ENCODE data around the gene ULK2.

ULK2 gene

DNA sequence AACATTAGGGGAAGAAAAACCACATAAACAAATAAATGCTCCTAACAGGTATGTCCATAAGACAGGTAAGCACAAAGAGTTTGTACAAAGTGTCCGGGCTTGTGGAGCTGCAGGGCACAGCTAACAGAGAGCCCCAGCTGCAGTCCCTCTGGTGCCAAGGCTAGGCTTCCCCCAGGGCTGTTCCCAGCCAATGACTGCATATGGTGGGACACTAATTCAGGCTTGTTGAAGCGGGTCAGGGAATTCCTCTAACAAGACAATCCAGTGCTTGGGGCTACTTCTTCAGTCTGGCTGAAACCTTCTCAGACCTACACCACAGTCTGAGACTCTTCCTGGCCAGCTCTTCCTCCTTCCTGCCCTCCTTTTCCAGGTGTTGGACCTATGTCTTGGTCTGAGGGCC, 67.9 kb downstream of the ULK2 start:
- Histone ChIP-seq H3K27me3 (no peaks in the 10 kb centered on the region), H3K9me3 (peaks cover 29% of the 10 kb centered on the region), H3K9ac (no peak overlapping the region), H3K4me1 (no peaks in the 10 kb centered on the region), H3K4me2 (no peak overlapping the region), H3K27ac (no peak overlapping the region), H3K4me3 (no peak overlapping the region), H3K36me3 (peaks cover 57% of the 10 kb centered on the region), H4K20me1 (no peaks in the 10 kb centered on the region)
- no peak for TF ChIP-seq Cebpa-rat (IDR thresholded peaks at IDR 0.05)

DNA sequence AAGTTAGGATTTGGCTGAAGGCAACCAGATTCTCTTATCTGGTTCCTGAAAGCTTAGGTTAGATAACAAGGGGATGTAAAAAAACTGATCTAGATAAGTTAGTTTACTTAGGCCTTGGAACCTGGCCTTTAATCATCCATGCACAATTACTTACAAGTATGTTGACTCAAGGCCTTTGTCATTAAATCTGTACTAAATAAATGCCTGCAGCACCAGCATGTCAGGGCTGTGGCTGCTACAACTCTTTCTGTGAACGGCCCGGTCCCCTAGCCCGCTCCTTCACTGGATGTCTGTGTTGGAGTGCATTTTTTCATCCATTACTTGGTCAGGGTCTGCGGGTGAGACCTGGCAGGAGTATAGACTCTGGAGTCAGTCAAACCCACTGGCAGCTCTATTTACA, 71.3 kb downstream of the ULK2 start:
- Histone ChIP-seq H3K4me1 (no peaks in the 10 kb centered on the region), H3K36me3 (peaks cover 76% of the 10 kb centered on the region), H3K4me2 (no peak overlapping the region), H4K20me1 (no peaks in the 10 kb centered on the region), H3K4me3 (peak overlapping the region; percentile 39), H3K27ac (no peak overlapping the region), H3K9me3 (peaks cover 52% of the 10 kb centered on the region), H3K9ac (no peak overlapping the region), H3K27me3 (no peaks in the 10 kb centered on the region)
- no peak for TF ChIP-seq Cebpa-rat (IDR thresholded peaks at IDR 0.05)

DNA sequence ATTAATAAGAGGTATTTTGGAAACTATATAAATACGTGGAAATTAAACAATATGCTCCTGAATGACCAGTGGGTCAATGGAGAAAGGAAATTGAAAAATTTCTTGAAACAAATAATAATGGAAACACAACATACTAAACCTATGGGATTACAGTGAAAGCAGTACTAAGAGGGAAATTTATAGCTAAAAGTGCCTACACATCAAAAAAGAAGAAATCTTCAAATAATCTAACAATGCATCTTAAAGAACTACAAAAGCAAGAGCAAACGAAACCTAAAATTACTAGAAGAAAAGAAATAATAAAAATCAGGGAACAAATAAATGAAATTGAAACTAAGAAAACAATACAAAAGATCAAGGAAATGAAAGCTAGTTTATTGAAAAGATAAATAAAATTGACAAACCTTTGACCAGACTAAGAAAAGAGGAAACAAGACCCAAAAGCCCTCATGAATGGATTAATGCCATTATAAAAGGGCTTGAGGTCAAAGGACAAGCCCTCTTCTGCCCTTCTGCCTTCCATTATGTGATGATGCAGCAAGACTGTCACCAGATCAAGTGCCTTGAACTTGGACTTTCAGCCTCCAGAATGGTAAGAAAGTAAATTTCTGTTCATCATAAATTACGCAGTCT, 75.7 kb downstream of the ULK2 start:
- Histone ChIP-seq H3K27ac (no peak overlapping the region), H3K9ac (no peak overlapping the region), H3K4me3 (no peak overlapping the region), H3K36me3 (peaks cover 69% of the 10 kb centered on the region), H3K4me2 (no peak overlapping the region), H3K27me3 (no peaks in the 10 kb centered on the region), H3K9me3 (peaks cover 46% of the 10 kb centered on the region), H3K4me1 (no peaks in the 10 kb centered on the region), H4K20me1 (no peaks in the 10 kb centered on the region)
- no peak for TF ChIP-seq Cebpa-rat (IDR thresholded peaks at IDR 0.05)

DNA sequence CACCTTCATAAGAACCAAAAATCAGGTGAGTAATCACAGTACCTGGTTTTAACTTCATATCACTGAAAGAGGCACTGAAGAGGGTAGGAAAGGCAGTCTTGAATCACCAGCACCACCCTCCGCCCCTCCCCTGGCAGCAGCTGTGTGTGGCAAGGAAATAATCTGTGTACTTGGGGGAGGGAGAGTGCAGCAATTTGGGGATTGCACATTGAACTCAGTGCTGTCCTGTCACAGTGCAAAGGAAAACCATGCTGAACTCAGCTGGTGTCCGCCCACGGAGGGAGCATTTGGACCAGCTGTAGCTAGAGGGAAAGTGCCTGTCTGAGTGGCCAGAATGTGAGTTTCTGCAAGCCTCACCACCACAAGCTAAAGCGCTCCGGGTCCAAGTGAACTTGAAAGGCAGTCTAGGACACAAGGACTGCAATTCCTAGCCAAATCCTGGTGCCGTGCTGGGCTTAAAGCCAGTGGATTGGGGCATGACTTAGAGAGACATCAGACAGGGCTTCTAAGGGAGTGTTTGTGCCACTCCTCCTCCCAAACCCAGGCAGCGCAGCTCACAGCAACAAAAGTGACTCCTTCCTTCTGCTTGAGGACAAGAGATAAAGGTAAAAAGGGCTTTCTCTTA, 79.9 kb downstream of the ULK2 start:
- H3K27ac ChIP-seq: no peak overlapping the region
- no peaks in the 10 kb centered on the region for H3K27me3 ChIP-seq
- no peak overlapping the region for H3K9ac ChIP-seq
- H3K4me1 ChIP-seq: no peaks in the 10 kb centered on the region
- no peak overlapping the region for H3K4me2 ChIP-seq
- no peaks in the 10 kb centered on the region for H4K20me1 ChIP-seq
- peaks cover 32% of the 10 kb centered on the region for H3K36me3 ChIP-seq
- H3K9me3 ChIP-seq: peaks cover 5% of the 10 kb centered on the region
- H3K4me3 ChIP-seq: no peak overlapping the region
- no peak for TF ChIP-seq Cebpa-rat (IDR thresholded peaks at IDR 0.05)

DNA sequence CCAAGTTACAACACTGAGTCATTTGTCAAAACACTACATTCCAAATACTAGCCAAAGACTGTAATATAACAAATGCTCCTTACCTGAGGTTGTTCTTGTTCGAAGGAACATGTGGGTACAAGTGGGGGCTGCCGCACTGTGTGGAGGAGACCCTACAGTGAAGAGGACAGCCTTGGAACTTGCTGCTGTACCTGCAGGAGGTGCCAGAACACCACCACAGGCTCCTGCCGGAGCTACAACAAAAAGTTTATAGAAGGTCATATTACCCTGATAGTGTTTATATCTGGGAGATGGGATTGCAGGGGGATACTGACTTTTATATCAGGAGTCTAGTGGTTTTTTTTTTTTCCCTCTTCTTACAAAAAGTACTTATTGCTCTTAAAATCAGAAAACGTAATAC, 81.9 kb downstream of the ULK2 start:
- H3K4me2 ChIP-seq: no peak overlapping the region
- no peaks in the 10 kb centered on the region for H3K4me1 ChIP-seq
- H3K27me3 ChIP-seq: no peaks in the 10 kb centered on the region
- H3K9me3 ChIP-seq: no peaks in the 10 kb centered on the region
- peaks cover 38% of the 10 kb centered on the region for H3K36me3 ChIP-seq
- H4K20me1 ChIP-seq: no peaks in the 10 kb centered on the region
- TF ChIP-seq Cebpa-rat (IDR thresholded peaks at IDR 0.05): no peak
- H3K9ac ChIP-seq: no peak overlapping the region
- H3K27ac ChIP-seq: no peak overlapping the region
- H3K4me3 ChIP-seq: no peak overlapping the region

DNA sequence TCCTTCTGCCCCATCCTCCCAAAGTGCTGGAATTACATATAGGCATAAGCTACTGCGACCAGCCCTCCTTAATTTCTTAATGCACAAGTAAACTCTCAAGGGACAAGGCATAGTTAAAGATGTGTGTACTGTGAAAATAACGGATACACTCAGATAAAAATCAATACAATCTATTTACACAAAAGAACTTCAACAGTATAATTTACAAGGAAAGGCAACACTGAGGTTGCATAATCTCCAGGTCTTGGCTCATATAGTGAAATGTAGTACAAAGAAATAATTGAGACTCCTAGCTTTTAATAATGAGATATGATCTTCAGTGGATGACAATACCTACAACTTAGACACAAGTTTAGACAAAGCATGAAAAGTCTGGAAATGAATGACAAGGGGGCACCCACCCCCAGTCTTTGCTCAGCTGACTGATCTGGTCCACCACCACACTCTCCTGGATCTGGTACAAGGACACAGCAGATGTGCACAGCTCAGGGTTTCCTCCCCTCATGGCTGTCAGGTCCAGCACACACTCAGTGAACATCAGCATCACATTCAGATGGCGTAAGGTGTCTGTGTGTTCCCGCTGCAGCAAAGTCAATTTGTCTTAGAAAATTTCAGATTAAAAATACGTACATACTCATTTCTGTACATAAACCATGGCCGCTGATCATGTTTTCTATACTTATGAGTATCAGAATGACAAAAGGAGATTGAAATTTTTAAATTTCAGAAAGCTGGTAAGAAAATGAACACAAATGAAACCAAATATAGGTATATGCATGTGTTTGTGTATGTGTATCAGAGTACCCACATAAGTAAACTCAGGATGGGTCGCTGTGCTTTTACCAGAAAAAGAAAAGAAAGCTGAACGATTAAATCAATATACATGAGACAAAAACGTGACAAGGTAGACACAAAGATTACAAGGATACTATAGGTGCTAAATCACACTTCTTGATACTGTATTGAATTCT, 86.0 kb downstream of the ULK2 start:
- Histone ChIP-seq H4K20me1 (no peaks in the 10 kb centered on the region), H3K9me3 (no peaks in the 10 kb centered on the region), H3K27ac (no peak overlapping the region), H3K4me3 (no peak overlapping the region), H3K4me2 (no peak overlapping the region), H3K4me1 (no peaks in the 10 kb centered on the region), H3K27me3 (no peaks in the 10 kb centered on the region), H3K36me3 (peaks cover 34% of the 10 kb centered on the region), H3K9ac (no peak overlapping the region)
- no peak for TF ChIP-seq Cebpa-rat (IDR thresholded peaks at IDR 0.05)

DNA sequence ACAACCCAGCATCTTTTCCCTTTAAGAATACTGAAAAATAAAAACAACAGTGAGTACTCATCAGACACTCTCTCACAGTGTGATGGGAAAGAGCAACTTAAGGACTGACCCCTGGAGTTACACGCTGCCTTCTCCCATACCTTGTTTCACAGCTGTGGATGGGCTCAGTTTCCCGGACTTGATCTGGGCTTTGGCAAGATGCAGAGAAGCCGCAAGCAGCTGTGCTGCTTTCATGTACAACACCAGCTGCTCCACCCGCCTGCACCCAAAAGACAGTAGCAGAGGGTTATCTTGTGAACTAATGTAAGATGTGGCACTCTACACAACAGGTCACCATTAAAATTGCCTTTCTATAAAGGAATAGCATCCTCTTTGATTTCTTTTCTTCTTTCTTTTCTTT, 86.9 kb downstream of the ULK2 start:
- Histone ChIP-seq H3K9me3 (no peaks in the 10 kb centered on the region), H3K27ac (no peak overlapping the region), H3K4me1 (no peaks in the 10 kb centered on the region), H3K27me3 (no peaks in the 10 kb centered on the region), H3K9ac (no peak overlapping the region), H3K4me3 (no peak overlapping the region), H4K20me1 (no peaks in the 10 kb centered on the region), H3K4me2 (no peak overlapping the region), H3K36me3 (peaks cover 43% of the 10 kb centered on the region)
- TF ChIP-seq Cebpa-rat (IDR thresholded peaks at IDR 0.05): no peak

DNA sequence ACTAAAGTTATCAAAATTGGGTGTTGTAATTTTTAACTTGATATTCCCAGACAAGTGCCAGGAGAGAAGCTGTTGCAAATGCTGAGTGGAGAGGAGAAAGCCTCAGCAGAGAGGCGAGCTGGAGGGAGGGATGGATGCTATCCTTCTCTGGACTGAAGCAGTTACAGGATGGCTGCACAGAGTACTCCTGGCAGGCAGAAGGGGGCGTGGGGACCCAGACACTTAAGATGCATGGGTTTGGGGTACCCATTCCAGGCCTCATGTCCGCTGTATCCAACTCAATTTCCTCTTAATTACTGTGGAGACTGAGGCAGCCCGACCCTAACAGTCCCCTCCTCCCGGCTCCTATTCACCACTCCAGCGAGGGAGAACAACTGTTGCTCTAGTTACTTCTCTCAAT, 94.2 kb downstream of the ULK2 start:
- H3K9ac ChIP-seq: no peak overlapping the region
- no peak overlapping the region for H3K4me3 ChIP-seq
- H3K27ac ChIP-seq: no peak overlapping the region
- no peaks in the 10 kb centered on the region for H3K9me3 ChIP-seq
- H4K20me1 ChIP-seq: no peaks in the 10 kb centered on the region
- H3K4me1 ChIP-seq: no peaks in the 10 kb centered on the region
- no peak overlapping the region for H3K4me2 ChIP-seq
- no peaks in the 10 kb centered on the region for H3K27me3 ChIP-seq
- peaks cover 27% of the 10 kb centered on the region for H3K36me3 ChIP-seq
- no peak for TF ChIP-seq Cebpa-rat (IDR thresholded peaks at IDR 0.05)

DNA sequence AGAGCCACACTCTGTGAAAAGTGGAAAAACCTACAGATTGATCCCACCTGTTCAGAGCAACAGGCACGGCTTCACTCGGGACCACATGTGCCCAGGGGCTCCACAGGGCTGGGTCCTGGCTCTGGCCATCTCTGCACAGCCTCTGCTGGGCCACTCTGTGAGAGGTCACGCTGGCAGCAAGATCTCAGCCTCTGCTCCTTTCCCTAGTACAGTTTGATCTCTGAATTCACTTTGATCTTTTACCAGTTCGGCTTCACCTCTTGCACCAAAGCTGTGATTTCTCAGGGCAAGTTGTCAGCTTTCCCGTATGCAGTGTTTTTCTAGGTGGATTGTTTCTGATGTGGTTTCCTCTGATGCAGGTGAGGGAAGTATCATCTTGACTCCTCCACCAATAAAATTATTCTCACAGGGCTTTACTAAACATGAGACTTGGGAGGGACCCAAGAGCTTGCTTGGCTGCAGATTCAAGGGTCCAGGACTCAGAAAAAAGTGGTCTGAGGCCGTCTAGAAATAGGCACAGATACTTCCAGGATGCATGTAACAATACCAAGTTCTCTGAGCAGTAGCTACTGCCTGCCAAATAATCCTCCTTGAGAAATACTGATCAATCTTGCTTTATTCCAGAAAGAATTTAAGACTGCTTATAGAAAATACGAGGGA, 95.6 kb downstream of the ULK2 start:
- H3K4me3 ChIP-seq: no peak overlapping the region
- H3K4me2 ChIP-seq: no peak overlapping the region
- no peak overlapping the region for H3K27ac ChIP-seq
- H3K36me3 ChIP-seq: peaks cover 18% of the 10 kb centered on the region; the same call in 1 of the 2 replicates
- no peaks in the 10 kb centered on the region for H3K4me1 ChIP-seq
- no peak for TF ChIP-seq Cebpa-rat (IDR thresholded peaks at IDR 0.05)
- H3K27me3 ChIP-seq: no peaks in the 10 kb centered on the region
- no peaks in the 10 kb centered on the region for H4K20me1 ChIP-seq
- no peaks in the 10 kb centered on the region for H3K9me3 ChIP-seq
- H3K9ac ChIP-seq: no peak overlapping the region

Measured in BLaER1 (cell line).